Panc1 (cell line): ENCODE results near the gene NDUFC2. TPM values are rescaled to one million over a fixed set of nuclear protein-coding genes. Genes with fewer than 3 reads are reported as not detected.

ENCODE experiments used
- ATAC-seq: fragments of 200-7000 bp; cut with Tn5 transposase; 2 replicates; pipeline ENCODE4 v1.9.1; 2020; ENCODE audit warnings: mild to moderate bottlenecking, moderate library complexity
- BruUV-seq: library from RNA; stranded (reverse); fragments of 400-500 nt; replicated peaks from 2 replicates; lab custom pipeline; 2021; lab: Mats Ljungman, UMichigan
- CTCF ChIA-PET: fragments of 300-600 bp; sonication (Branson Sonifier 250); formaldehyde crosslinking; loops from one replicate; lab custom pipeline; 2022; ENCODE audit warnings: antibody characterized with exemption; lab: Charles Lee
- POLR2A ChIA-PET: fragments of 300-600 bp; sonication (Branson Sonifier 250); formaldehyde crosslinking; loops from one replicate; lab custom pipeline; 2022; ENCODE audit warnings: antibody characterized with exemption; lab: Charles Lee
- DNase-seq: peaks from one replicate; pipeline ENCODE4 v3.0.0-alpha.2; 2010; ENCODE audit warnings: low read depth, low spot score
- H3K27ac ChIP-seq: 2 replicates; pipeline ENCODE4 v1.5.1; 2011; ENCODE audit warnings: mild to moderate bottlenecking, low read length, inconsistent platforms
- H3K27me3 ChIP-seq: fragments of 200-500 bp; sonication (Bioruptor generic); 2 replicates; pipeline ENCODE4 v1.6.0; 2014; ENCODE audit warnings: low read length, inconsistent platforms; ENCODE audit not compliant: control insufficient read depth, insufficient read depth
- H3K36me3 ChIP-seq: fragments of 200-500 bp; sonication (Bioruptor generic); 2 replicates; pipeline ENCODE4 v1.5.1; 2014; ENCODE audit warnings: inconsistent platforms, mild to moderate bottlenecking, low read length, moderate library complexity; ENCODE audit not compliant: control insufficient read depth, insufficient read depth
- H3K4me1 ChIP-seq: 2 replicates; pipeline ENCODE4 v1.5.1; 2011; ENCODE audit warnings: inconsistent platforms, mild to moderate bottlenecking, low read length, moderate library complexity; ENCODE audit not compliant: control insufficient read depth, insufficient read depth
- H3K4me3 ChIP-seq, 2 experiments: 2 replicates each; pipeline ENCODE4 v1.5.1; 2011 to 2012; ENCODE audit warnings: low read depth in 2 of 2, low read length in 2 of 2, mild to moderate bottlenecking in 2 of 2, inconsistent platforms in 1 of 2, moderate library complexity in 1 of 2
- H3K9me3 ChIP-seq: fragments of 200-500 bp; sonication (Bioruptor generic); 2 replicates; pipeline ENCODE4 v1.5.1; 2014; ENCODE audit warnings: low read depth, mild to moderate bottlenecking, inconsistent platforms, low read length, moderate library complexity; ENCODE audit not compliant: control insufficient read depth, insufficient read depth
- CTCF ChIP-seq: fragments of 450-650 bp; IDR thresholded peaks from 2 replicates; pipeline ENCODE4 v1.5.1; 2017; ENCODE audit warnings: mild to moderate bottlenecking
- POLR2AphosphoS5 ChIP-seq: IDR thresholded peaks from 2 replicates; pipeline ENCODE4 v1.6.1; 2012; ENCODE audit warnings: mild to moderate bottlenecking, low read depth, low read length, moderate library complexity
- REST ChIP-seq, 2 experiments: IDR thresholded peaks; 2 replicates each; pipeline ENCODE4 v1.6.1; 2011 to 2012; ENCODE audit warnings: low read depth in 2 of 2, control low read depth in 1 of 2, low read length in 1 of 2, mild to moderate bottlenecking in 1 of 2, moderate library complexity in 1 of 2; ENCODE audit not compliant: insufficient read depth in 1 of 2
- SIN3A ChIP-seq: IDR thresholded peaks from 2 replicates; pipeline ENCODE4 v1.6.1; 2012; ENCODE audit warnings: low read depth, mild to moderate bottlenecking, low read length, moderate library complexity, borderline replicate concordance; ENCODE audit not compliant: insufficient read depth
- TCF7L2 ChIP-seq: IDR thresholded peaks from 2 replicates; pipeline ENCODE4 v1.6.1; 2011; ENCODE audit warnings: mild to moderate bottlenecking, low read depth, low read length, inconsistent platforms
- in situ Hi-C: cut with HindIII; loops from 2 replicates; pipeline ENCODE4 v1.10.0; 2016; ENCODE audit warnings: low sequenced_read_pairs, low pct_unique_long_range_greater_than_20kb
- intact Hi-C: fragments of 100-400 bp; cut with micrococcal nuclease; formaldehyde crosslinking; loops from one replicate; pipeline ENCODE4 v1.10.0; 2022; ENCODE audit not compliant: unreplicated experiment
- total RNA-seq: library from RNA; stranded (reverse); gene quantifications from one replicate; pipeline ENCODE4 v1.2.1, GENCODE V29; 2021; ENCODE audit not compliant: unreplicated experiment

NDUFC2 gene
- total RNA-seq, 1 experiment from 2014 or later = 308 TPM

DNA sequence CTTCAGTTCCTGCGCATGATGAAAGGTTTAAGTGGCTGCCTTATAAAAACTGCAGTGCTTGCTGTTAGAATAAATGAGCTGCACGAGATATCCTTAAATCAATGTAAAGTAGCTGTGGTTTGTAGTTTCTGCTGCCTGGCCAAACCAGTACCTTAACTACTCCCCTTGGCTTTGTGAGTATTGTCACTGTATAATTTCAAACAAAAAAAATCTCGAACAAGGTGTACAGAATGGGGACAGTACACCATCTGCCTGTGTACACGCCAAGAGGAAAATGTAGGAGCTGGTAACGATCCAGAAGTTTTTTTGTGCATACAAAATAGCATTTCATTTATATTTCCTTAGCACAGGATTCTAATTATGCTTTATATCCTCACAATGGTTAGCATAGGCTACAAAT is 20.6 kb upstream of the NDUFC2 start:
- intact Hi-C loops (no loop called here), in situ Hi-C loops (no loop called here)
- no TSS peak for BruUV-seq
- CTCF ChIA-PET = no interaction called here
- H3K4me1 ChIP-seq = no peaks in the 10 kb centered on the region
- no peaks in the 10 kb centered on the region for H3K9me3 ChIP-seq
- H3K36me3 ChIP-seq = peaks cover 16% of the 10 kb centered on the region
- DNase-seq (no peak), ATAC-seq (no peak)
- no peak for TF ChIP-seq TCF7L2
- no peak for TF ChIP-seq CTCF
- no peak for TF ChIP-seq REST (IDR thresholded peaks at IDR 0.05; ENCODE audit: insufficient read depth in 1 of 2, low read depth in 2 of 2, low read length in 1 of 2)
- no peak for TF ChIP-seq POLR2AphosphoS5
- TF ChIP-seq SIN3A = no peak
- no peak overlapping the region for H3K4me3 ChIP-seq
- POLR2A ChIA-PET = interaction anchor here (0.6 kb wide), 1 partner anchor 301 kb away, joined by 3 read pairs; no protein-coding TSS in a partner anchor
- no peak overlapping the region for H3K27ac ChIP-seq
- no peaks in the 10 kb centered on the region for H3K27me3 ChIP-seq

DNA sequence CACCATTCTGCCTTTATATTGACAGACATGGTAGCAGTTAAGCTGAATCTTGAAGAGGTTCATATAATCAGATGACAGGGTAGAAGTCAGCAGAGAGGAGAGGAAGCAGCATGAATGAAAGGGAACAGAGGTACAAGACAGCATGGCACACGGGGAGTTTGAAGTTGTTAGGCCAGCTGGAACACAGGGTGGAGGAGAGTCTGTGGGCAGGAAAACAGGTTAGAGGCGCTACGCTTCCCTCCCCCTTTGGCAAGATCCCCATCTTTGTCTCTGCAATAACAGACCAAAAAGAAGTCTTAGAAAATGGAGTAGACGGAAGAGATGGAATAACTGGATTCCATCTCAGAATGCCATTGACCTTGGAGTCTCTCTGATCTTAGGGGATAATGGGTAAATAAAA is 20.0 kb upstream of the NDUFC2 start:
- Histone ChIP-seq H3K27me3 (no peaks in the 10 kb centered on the region), H3K9me3 (no peaks in the 10 kb centered on the region), H3K36me3 (peaks cover 16% of the 10 kb centered on the region), H3K4me1 (no peaks in the 10 kb centered on the region), H3K27ac (no peak overlapping the region), H3K4me3 (no peak overlapping the region)
- ChIA-PET POLR2A (interaction anchor here (0.6 kb wide), 1 partner anchor 300 kb away, joined by 3 read pairs; no protein-coding TSS in a partner anchor), CTCF (no interaction called here)
- intact Hi-C loops = no loop called here
- no peak for DNase-seq
- ATAC-seq = no peak
- TF ChIP-seq SIN3A = no peak
- no peak for TF ChIP-seq REST (IDR thresholded peaks at IDR 0.05; ENCODE audit: insufficient read depth in 1 of 2, low read depth in 2 of 2, low read length in 1 of 2)
- no peak for TF ChIP-seq POLR2AphosphoS5
- no peak for TF ChIP-seq TCF7L2
- no peak for TF ChIP-seq CTCF
- no TSS peak for BruUV-seq
- in situ Hi-C loops = no loop called here
